H9 (cell line): ENCODE data around the gene RBM19. TPM values are rescaled to one million over a fixed set of nuclear protein-coding genes. Genes with fewer than 3 reads are reported as not detected.

Source experiments
- DNase-seq: peaks from one replicate; pipeline ENCODE4 v3.0.0-alpha.2; 2017
- H2AFZ ChIP-seq: one replicate; pipeline ENCODE4 v1.6.1; 2013; ENCODE audit warnings: mild to moderate bottlenecking, low read length, control low read depth, moderate library complexity
- H2AK5ac ChIP-seq: 2 replicates; pipeline ENCODE4 v1.6.1; 2013; ENCODE audit warnings: low read length, control low read depth, mixed read lengths; ENCODE audit not compliant: insufficient read length
- H2BK120ac ChIP-seq: one replicate; pipeline ENCODE4 v1.6.1; 2013; ENCODE audit warnings: low read depth, mild to moderate bottlenecking, low read length, control low read depth, inconsistent platforms; ENCODE audit not compliant: poor library complexity, severe bottlenecking
- H2BK12ac ChIP-seq: 2 replicates; pipeline ENCODE4 v1.6.1; 2013; ENCODE audit warnings: low read length, control low read depth, mixed read lengths, low read depth; ENCODE audit not compliant: insufficient read length
- H2BK15ac ChIP-seq: 2 replicates; pipeline ENCODE4 v1.6.1; 2013; ENCODE audit warnings: low read depth, low read length, control low read depth
- H2BK20ac ChIP-seq: one replicate; pipeline ENCODE4 v1.6.1; 2013; ENCODE audit warnings: low read depth, mild to moderate bottlenecking, low read length, control low read depth, inconsistent platforms; ENCODE audit not compliant: poor library complexity, severe bottlenecking
- H2BK5ac ChIP-seq: 2 replicates; pipeline ENCODE4 v1.6.1; 2013; ENCODE audit warnings: low read length, control low read depth, mixed read lengths; ENCODE audit not compliant: insufficient read length
- H3K14ac ChIP-seq: 2 replicates; pipeline ENCODE4 v1.6.1; 2013; ENCODE audit warnings: low read length, control low read depth; ENCODE audit not compliant: insufficient read depth
- H3K18ac ChIP-seq: 2 replicates; pipeline ENCODE4 v1.6.1; 2013; ENCODE audit warnings: low read depth, mild to moderate bottlenecking, mixed read lengths, low read length, control low read depth; ENCODE audit not compliant: insufficient read length
- H3K23ac ChIP-seq: 2 replicates; pipeline ENCODE4 v1.6.1; 2013; ENCODE audit warnings: low read length, control low read depth, mixed read lengths, low read depth; ENCODE audit not compliant: insufficient read length
- H3K23me2 ChIP-seq: 2 replicates; pipeline ENCODE4 v1.6.1; 2013; ENCODE audit warnings: low read depth, mild to moderate bottlenecking, mixed read lengths, low read length, control low read depth; ENCODE audit not compliant: insufficient read length, poor library complexity, severe bottlenecking
- H3K27ac ChIP-seq: 2 replicates; pipeline ENCODE4 v1.5.1; 2013; ENCODE audit warnings: low read length, control low read depth, mixed read lengths, low read depth; ENCODE audit not compliant: insufficient read length
- H3K27me3 ChIP-seq: 2 replicates; pipeline ENCODE4 v1.6.1; 2013; ENCODE audit warnings: low read length, control low read depth, inconsistent platforms; ENCODE audit not compliant: insufficient read depth
- H3K4ac ChIP-seq: 2 replicates; pipeline ENCODE4 v1.6.1; 2013; ENCODE audit warnings: low read depth, mild to moderate bottlenecking, control low read depth, inconsistent platforms, low read length, moderate library complexity
- H3K4me1 ChIP-seq: 2 replicates; pipeline ENCODE4 v1.6.1; 2013; ENCODE audit warnings: low read length, control low read depth, inconsistent platforms; ENCODE audit not compliant: insufficient read depth
- H3K4me2 ChIP-seq: 2 replicates; pipeline ENCODE4 v1.6.1; 2013; ENCODE audit warnings: low read length, control low read depth, mixed read lengths; ENCODE audit not compliant: insufficient read length, insufficient read depth
- H3K56ac ChIP-seq: 2 replicates; pipeline ENCODE4 v1.6.1; 2013; ENCODE audit warnings: low read depth, mild to moderate bottlenecking, mixed read lengths, low read length, control low read depth; ENCODE audit not compliant: insufficient read length
- H3K79me1 ChIP-seq: 2 replicates; pipeline ENCODE4 v1.6.1; 2013; ENCODE audit warnings: low read depth, mild to moderate bottlenecking, moderate library complexity, low read length, control low read depth, inconsistent platforms; ENCODE audit not compliant: insufficient read depth, poor library complexity, severe bottlenecking
- H3K79me2 ChIP-seq: 2 replicates; pipeline ENCODE4 v1.6.1; 2013; ENCODE audit warnings: low read length, control low read depth, inconsistent platforms; ENCODE audit not compliant: insufficient read depth
- H3K9ac ChIP-seq: 2 replicates; pipeline ENCODE4 v1.6.1; 2013; ENCODE audit warnings: low read length, control low read depth, mixed read lengths; ENCODE audit not compliant: insufficient read length; ENCODE audit errors: extremely low read depth
- H3K9me3 ChIP-seq: one replicate; pipeline ENCODE4 v1.6.1; 2013; ENCODE audit warnings: low read depth, low read length, inconsistent platforms; ENCODE audit not compliant: control insufficient read depth
- H3T11ph ChIP-seq: one replicate; pipeline ENCODE4 v1.6.1; 2013; ENCODE audit warnings: mild to moderate bottlenecking, low read length, control low read depth, inconsistent platforms
- H4K20me1 ChIP-seq: one replicate; pipeline ENCODE4 v1.6.1; 2013; ENCODE audit not compliant: control insufficient read depth, insufficient read length, insufficient read depth
- H4K5ac ChIP-seq: 2 replicates; pipeline ENCODE4 v1.6.1; 2013; ENCODE audit warnings: low read depth, mild to moderate bottlenecking, mixed read lengths, low read length, control low read depth; ENCODE audit not compliant: insufficient read length
- H4K8ac ChIP-seq: replicated peaks from 2 replicates; pipeline ENCODE4 v1.6.1; 2013; ENCODE audit warnings: low read length, control low read depth, mixed read lengths, low read depth; ENCODE audit not compliant: insufficient read length
- H4K91ac ChIP-seq: 2 replicates; pipeline ENCODE4 v1.6.1; 2013; ENCODE audit warnings: low read depth, mild to moderate bottlenecking, moderate library complexity, mixed read lengths, low read length, control low read depth; ENCODE audit not compliant: insufficient read length
- H3K27ac Mint-ChIP-seq, 3 experiments: 2 replicates in 2 of 3; 3 replicates in 1 of 3; pipeline ENCODE4 v1.8.0; 2020 to 2021; ENCODE audit warnings: mixed read lengths in 3 of 3, mild to moderate bottlenecking in 1 of 3, moderate library complexity in 1 of 3
- H3K27me3 Mint-ChIP-seq: 2 replicates; pipeline ENCODE4 v1.8.0; 2021; ENCODE audit warnings: low read depth, mild to moderate bottlenecking, moderate library complexity, mixed read lengths
- H3K36me3 Mint-ChIP-seq, 3 experiments: 2 replicates in 2 of 3; 3 replicates in 1 of 3; pipeline ENCODE4 v1.8.0; 2020 to 2021; ENCODE audit warnings: low read depth in 3 of 3, mixed read lengths in 3 of 3; ENCODE audit not compliant: insufficient read depth in 1 of 3
- H3K4me1 Mint-ChIP-seq, 2 experiments: 2 replicates each; pipeline ENCODE4 v1.8.0; 2020; ENCODE audit warnings: mixed read lengths in 2 of 2
- H3K4me3 Mint-ChIP-seq, 2 experiments: 2 replicates in 1 of 2; 3 replicates in 1 of 2; pipeline ENCODE4 v1.8.0; 2020 to 2021; ENCODE audit warnings: mild to moderate bottlenecking in 2 of 2, mixed read lengths in 2 of 2, moderate library complexity in 1 of 2
- H3K9me3 Mint-ChIP-seq, 2 experiments: 2 replicates in 1 of 2; 3 replicates in 1 of 2; pipeline ENCODE4 v1.8.0; 2020; ENCODE audit warnings: mild to moderate bottlenecking in 2 of 2, mixed read lengths in 2 of 2, moderate library complexity in 1 of 2
- CTCF ChIP-seq: fragments of 200-600 bp; sonication (generic); conservative IDR thresholded peaks from 3 replicates; pipeline ENCODE4 v1.8.0; 2021; ENCODE audit warnings: antibody characterized with exemption, mild to moderate bottlenecking
- WGBS: extraction: QIAGEN DNeasy Blood & Tissue Kit; methylation state at CpG from one replicate; pipeline ENCODE4 v1.1.7; 2013; ENCODE audit warnings: missing lambda C conversion rate, low lambda C conversion rate, mixed read lengths; ENCODE audit not compliant: insufficient read length; ENCODE audit errors: extremely low coverage; 5-methylcytosine and 5-hydroxymethylcytosine counted together
- total RNA-seq: library from RNA; stranded (reverse); gene quantifications from 2 replicates; pipeline ENCODE4 v1.2.1, GENCODE V29; 2021

RBM19 gene
- total RNA-seq, 1 experiment from 2014 or later, result 32.2 TPM

- H2AK5ac ChIP-seq, result no peak overlapping the region
- no peak overlapping the region for H2BK20ac ChIP-seq
- no peak for DNase-seq
- H3K14ac ChIP-seq, result no peak overlapping the region
- no peak for TF ChIP-seq CTCF
- no peak overlapping the region for H3K56ac ChIP-seq
- no peak overlapping the region for H4K5ac ChIP-seq
- Mint-ChIP-seq H3K4me3 (no peak overlapping the region), H3K27ac (peak overlapping the region; percentile 37 to 90 (median 40); a peak in 2 of 7 replicates), H3K4me1 (peaks cover 1 to 32% of the 10 kb centered on the region in 2 experiments), H3K27me3 (no peaks in the 10 kb centered on the region), H3K9me3 (no peaks in the 10 kb centered on the region), H3K36me3 (peaks cover 4 to 18% (median 6%) of the 10 kb centered on the region in 3 experiments; a peak in 5 of 7 replicates)
- H3K27ac ChIP-seq, result no peak overlapping the region
- H3K4me2 ChIP-seq, result no peak overlapping the region
- H2BK5ac ChIP-seq, result no peak overlapping the region
- H2BK15ac ChIP-seq, result no peak overlapping the region
- H3K79me2 ChIP-seq, result no peaks in the 10 kb centered on the region
- no peak overlapping the region for H3K23ac ChIP-seq
- H4K91ac ChIP-seq, result no peak overlapping the region
- no peaks in the 10 kb centered on the region for H4K20me1 ChIP-seq
- H3K79me1 ChIP-seq, result no peaks in the 10 kb centered on the region
- H3K9ac ChIP-seq, result no peak overlapping the region
- WGBS, result no CpG with 5 or more reads among the region's 17 CpGs
- no peaks in the 10 kb centered on the region for H3K9me3 ChIP-seq
- no peaks in the 10 kb centered on the region for H3K27me3 ChIP-seq
- no peaks in the 10 kb centered on the region for H3K4me1 ChIP-seq
- H3K18ac ChIP-seq, result no peak overlapping the region
- H3T11ph ChIP-seq, result no peak overlapping the region
- no peak overlapping the region for H2BK12ac ChIP-seq
- no peak overlapping the region for H4K8ac ChIP-seq
- no peak overlapping the region for H2AFZ ChIP-seq
- H3K4ac ChIP-seq, result no peak overlapping the region
- no peaks in the 10 kb centered on the region for H3K23me2 ChIP-seq
- H2BK120ac ChIP-seq, result no peak overlapping the region
Measured at GRCh38 chr12:113854385-113855142, 111.6 kb downstream of the RBM19 start.
